Measurements from ENCODE around the gene CDH12. TPM values are rescaled to one million over a fixed set of nuclear protein-coding genes. Genes with fewer than 3 reads are reported as not detected.

CDH12 gene
- polyA plus RNA-seq, 2 of the 4 experiments (the other 2 are of a cell fraction) = 0.04 TPM; not detected in 1

DNA sequence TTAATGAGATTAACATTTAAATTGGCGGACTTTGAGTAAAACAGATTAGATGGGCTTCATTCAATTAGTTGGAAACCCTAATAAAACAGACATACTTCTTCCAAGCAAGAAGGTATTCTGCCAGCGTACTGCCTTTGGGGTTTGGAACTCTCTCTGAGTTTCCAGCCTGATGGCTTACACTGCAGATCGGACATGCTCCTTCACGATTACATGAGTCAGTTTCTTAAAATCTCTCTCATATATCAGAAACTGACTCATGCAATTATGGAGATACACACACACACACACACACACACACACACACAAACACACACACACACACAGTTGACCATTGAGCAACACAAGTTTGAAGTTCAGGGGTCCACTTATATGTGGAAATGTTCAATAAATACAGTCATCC lies 789.4 kb downstream of the CDH12 start:
- ChIA-PET CTCF (no interaction called here), POLR2A (no interaction called here)
- Histone ChIP-seq H3K4me3 (no peak overlapping the region), H3K4me1 (no peaks in the 10 kb centered on the region), H3K9me3 (no peaks in the 10 kb centered on the region), H3K27ac (no peak overlapping the region), H3K4me2 (no peak overlapping the region)
- TF ChIP-seq RFX5 (IDR thresholded peaks at IDR 0.05) = no peak
- no peak for TF ChIP-seq MAZ (IDR thresholded peaks at IDR 0.05; ENCODE audit: borderline replicate concordance, low read depth, low read length)
- no peak for TF ChIP-seq CBX8 (IDR thresholded peaks at IDR 0.05)
- no peak for TF ChIP-seq POLR2A (IDR thresholded peaks at IDR 0.05; ENCODE audit: low read length)
- TF ChIP-seq POLR2AphosphoS2 (conservative IDR thresholded peaks at IDR 0.05; ENCODE audit: low read length) = no peak
- ATAC-seq = no peak
- 16% methylated on average over 4 of the region's 4 CpGs for WGBS (ENCODE audit: missing lambda C conversion rate)
- FAIRE-seq = no peak
- no peak for DNase-seq (ENCODE audit: low read depth in 1 of 2, low spot score in 1 of 2)

DNA sequence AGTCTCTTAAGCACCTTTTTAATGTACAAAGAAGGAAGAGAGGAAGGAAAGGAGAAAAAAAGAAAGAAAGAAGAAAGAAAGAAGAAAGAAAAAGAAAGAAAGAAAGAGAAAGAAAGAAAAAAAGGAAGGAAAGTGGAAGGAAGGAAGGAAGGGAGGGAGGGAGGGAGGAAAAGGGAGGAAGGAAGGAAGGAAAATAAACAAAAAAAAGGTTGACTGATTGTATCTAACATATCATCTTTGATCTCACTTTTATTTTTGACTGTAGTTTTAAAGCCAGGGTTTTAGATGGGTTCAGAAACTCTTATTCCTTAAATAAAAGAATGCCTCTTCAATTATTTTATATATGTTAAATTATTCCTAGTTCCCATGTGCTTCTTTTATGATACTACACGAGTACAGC lies 794.5 kb downstream of the CDH12 start:
- H3K4me2 ChIP-seq = no peak overlapping the region
- no peak overlapping the region for H3K4me3 ChIP-seq
- ATAC-seq = no peak
- TF ChIP-seq TFCP2L1 (CRISPR knock-in tag; IDR thresholded peaks at IDR 0.05) (no peak), RFX5 (IDR thresholded peaks at IDR 0.05) (no peak), JUNB (IDR thresholded peaks at IDR 0.05) (no peak), HEYL (CRISPR knock-in tag; IDR thresholded peaks at IDR 0.05) (no peak), EHF (CRISPR knock-in tag; IDR thresholded peaks at IDR 0.05) (no peak), KDM1A (IDR thresholded peaks at IDR 0.05; ENCODE audit: low read depth) (no peak), CEBPB (IDR thresholded peaks at IDR 0.05) (no peak)
- TF ChIP-seq, protein P1, sequence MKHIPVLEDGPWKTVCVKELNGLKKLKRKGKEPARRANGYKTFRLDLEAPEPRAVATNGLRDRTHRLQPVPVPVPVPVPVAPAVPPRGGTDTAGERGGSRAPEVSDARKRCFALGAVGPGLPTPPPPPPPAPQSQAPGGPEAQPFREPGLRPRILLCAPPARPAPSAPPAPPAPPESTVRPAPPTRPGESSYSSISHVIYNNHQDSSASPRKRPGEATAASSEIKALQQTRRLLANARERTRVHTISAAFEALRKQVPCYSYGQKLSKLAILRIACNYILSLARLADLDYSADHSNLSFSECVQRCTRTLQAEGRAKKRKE (CRISPR knock-in tag; IDR thresholded peaks at IDR 0.05; ENCODE audit: low read depth) = no peak
- TF ChIP-seq, protein P2, sequence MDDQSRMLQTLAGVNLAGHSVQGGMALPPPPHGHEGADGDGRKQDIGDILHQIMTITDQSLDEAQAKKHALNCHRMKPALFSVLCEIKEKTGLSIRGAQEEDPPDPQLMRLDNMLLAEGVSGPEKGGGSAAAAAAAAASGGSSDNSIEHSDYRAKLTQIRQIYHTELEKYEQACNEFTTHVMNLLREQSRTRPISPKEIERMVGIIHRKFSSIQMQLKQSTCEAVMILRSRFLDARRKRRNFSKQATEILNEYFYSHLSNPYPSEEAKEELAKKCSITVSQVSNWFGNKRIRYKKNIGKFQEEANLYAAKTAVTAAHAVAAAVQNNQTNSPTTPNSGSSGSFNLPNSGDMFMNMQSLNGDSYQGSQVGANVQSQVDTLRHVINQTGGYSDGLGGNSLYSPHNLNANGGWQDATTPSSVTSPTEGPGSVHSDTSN (IDR thresholded peaks at IDR 0.05) = no peak
- ChIA-PET POLR2A (no interaction called here), CTCF (interaction anchor here (0.7 kb wide), 1 partner anchor 11 kb away, joined by 3 read pairs; no protein-coding TSS in a partner anchor)
- WGBS (ENCODE audit: missing lambda C conversion rate) = 2% methylated on average over 1 of the region's 1 CpG
- DNase-seq (ENCODE audit: low read depth in 1 of 2, low spot score in 1 of 2) = no peak
- FAIRE-seq = no peak
- H3K4me1 ChIP-seq = no peaks in the 10 kb centered on the region
- H3K27ac ChIP-seq = no peak overlapping the region
- H3K9me3 ChIP-seq = no peaks in the 10 kb centered on the region

DNA sequence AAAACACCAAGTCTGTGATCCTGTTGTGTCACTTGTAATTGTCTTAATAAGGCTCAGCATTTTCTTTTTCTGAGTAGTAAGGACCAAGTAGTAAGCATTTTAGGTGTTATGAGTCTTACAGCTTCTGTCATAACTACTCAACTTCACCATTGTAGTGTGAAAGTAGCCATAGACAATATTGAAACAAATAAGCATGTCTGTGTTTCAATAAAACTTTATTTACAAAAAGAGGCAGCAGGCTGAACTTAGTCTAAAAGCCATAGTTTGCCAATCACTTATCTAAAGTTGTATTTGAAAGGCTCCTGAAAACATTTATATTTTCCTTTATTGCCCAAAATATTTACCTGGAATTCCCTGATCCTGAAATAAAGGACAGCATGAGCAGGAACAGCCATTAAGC lies 796.1 kb downstream of the CDH12 start:
- FAIRE-seq (no peak), ATAC-seq (no peak), DNase-seq (ENCODE audit: low read depth in 1 of 2, low spot score in 1 of 2) (no peak)
- CTCF ChIA-PET = no interaction called here
- POLR2A ChIA-PET = no interaction called here
- no peak overlapping the region for H3K4me3 ChIP-seq
- H3K4me2 ChIP-seq = no peak overlapping the region
- no peaks in the 10 kb centered on the region for H3K9me3 ChIP-seq
- H3K27ac ChIP-seq = no peak overlapping the region
- no peaks in the 10 kb centered on the region for H3K4me1 ChIP-seq
- TF ChIP-seq FOXS1 (CRISPR knock-in tag; IDR thresholded peaks at IDR 0.05) = no peak
- no peak for TF ChIP-seq ESRRA (IDR thresholded peaks at IDR 0.05; ENCODE audit: borderline replicate concordance, low read length)
- TF ChIP-seq, protein P3, sequence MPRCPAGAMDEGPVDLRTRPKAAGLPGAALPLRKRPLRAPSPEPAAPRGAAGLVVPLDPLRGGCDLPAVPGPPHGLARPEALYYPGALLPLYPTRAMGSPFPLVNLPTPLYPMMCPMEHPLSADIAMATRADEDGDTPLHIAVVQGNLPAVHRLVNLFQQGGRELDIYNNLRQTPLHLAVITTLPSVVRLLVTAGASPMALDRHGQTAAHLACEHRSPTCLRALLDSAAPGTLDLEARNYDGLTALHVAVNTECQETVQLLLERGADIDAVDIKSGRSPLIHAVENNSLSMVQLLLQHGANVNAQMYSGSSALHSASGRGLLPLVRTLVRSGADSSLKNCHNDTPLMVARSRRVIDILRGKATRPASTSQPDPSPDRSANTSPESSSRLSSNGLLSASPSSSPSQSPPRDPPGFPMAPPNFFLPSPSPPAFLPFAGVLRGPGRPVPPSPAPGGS (IDR thresholded peaks at IDR 0.05) = no peak
- no peak for TF ChIP-seq EHMT2 (IDR thresholded peaks at IDR 0.05; ENCODE audit: low read depth)
- TF ChIP-seq NR3C1 (IDR thresholded peaks at IDR 0.05) = no peak
- no peak for TF ChIP-seq HOXB5 (CRISPR knock-in tag; IDR thresholded peaks at IDR 0.05)
- TF ChIP-seq, protein P2 (IDR thresholded peaks at IDR 0.05) = no peak
- no peak for TF ChIP-seq SMC3 (IDR thresholded peaks at IDR 0.05)
- TF ChIP-seq MYC (IDR thresholded peaks at IDR 0.05; ENCODE audit: borderline replicate concordance, low read length) = no peak
- no peak for TF ChIP-seq MAZ (IDR thresholded peaks at IDR 0.05; ENCODE audit: borderline replicate concordance, low read depth, low read length)
- no peak for TF ChIP-seq PHF8 (IDR thresholded peaks at IDR 0.05; ENCODE audit: borderline replicate concordance, low read depth)
- TF ChIP-seq EHF (CRISPR knock-in tag; IDR thresholded peaks at IDR 0.05) = no peak
- TF ChIP-seq HDAC2 (IDR thresholded peaks at IDR 0.05) = no peak
- no peak for TF ChIP-seq RCOR1 (IDR thresholded peaks at IDR 0.05; ENCODE audit: low read depth, low read length)
- TF ChIP-seq CBX2 (IDR thresholded peaks at IDR 0.05; ENCODE audit: borderline replicate concordance, low read depth) = no peak
- TF ChIP-seq, protein P4, sequence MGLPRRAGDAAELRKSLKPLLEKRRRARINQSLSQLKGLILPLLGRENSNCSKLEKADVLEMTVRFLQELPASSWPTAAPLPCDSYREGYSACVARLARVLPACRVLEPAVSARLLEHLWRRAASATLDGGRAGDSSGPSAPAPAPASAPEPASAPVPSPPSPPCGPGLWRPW (IDR thresholded peaks at IDR 0.05) = no peak
- no peak for TF ChIP-seq RFX5 (IDR thresholded peaks at IDR 0.05)
- no peak for TF ChIP-seq ZC3H11A (IDR thresholded peaks at IDR 0.05)
- TF ChIP-seq, protein P5, sequence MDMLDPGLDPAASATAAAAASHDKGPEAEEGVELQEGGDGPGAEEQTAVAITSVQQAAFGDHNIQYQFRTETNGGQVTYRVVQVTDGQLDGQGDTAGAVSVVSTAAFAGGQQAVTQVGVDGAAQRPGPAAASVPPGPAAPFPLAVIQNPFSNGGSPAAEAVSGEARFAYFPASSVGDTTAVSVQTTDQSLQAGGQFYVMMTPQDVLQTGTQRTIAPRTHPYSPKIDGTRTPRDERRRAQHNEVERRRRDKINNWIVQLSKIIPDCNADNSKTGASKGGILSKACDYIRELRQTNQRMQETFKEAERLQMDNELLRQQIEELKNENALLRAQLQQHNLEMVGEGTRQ (IDR thresholded peaks at IDR 0.05) = no peak
